Stimulated activated naive CD8-positive, alpha-beta T cell treated with anti-CD3 and anti-CD28 coated beads, Interleukin-15, amount 100 ng/mL, for 72 hours (primary cell): ENCODE measurements around the gene NR2F2.

Experiments
- ATAC-seq: fragments of 150-1000 bp; cut with Tn5 transposase; 2 replicates; pipeline ENCODE4 v1.10.0; 2021; ENCODE audit warnings: mild to moderate bottlenecking, moderate library complexity
- DNase-seq, 2 donors: peaks; one replicate each; pipeline ENCODE4 v3.0.0; 2021 to 2022
- H3K27ac Mint-ChIP-seq, 2 donors: one replicate each; pipeline ENCODE4 v1.8.0; 2022; ENCODE audit warnings: mild to moderate bottlenecking in 2 of 2, mixed read lengths in 2 of 2, moderate library complexity in 2 of 2
- H3K27me3 Mint-ChIP-seq: one replicate; pipeline ENCODE4 v1.8.0; 2022; ENCODE audit warnings: mixed read lengths
- H3K4me1 Mint-ChIP-seq: one replicate; pipeline ENCODE4 v1.8.0; 2022; ENCODE audit warnings: mild to moderate bottlenecking, mixed read lengths
- H3K4me3 Mint-ChIP-seq, 2 donors: one replicate each; pipeline ENCODE4 v1.8.0; 2022; ENCODE audit warnings: mild to moderate bottlenecking in 2 of 2, mixed read lengths in 2 of 2, moderate library complexity in 1 of 2
- H3K9me3 Mint-ChIP-seq, 2 donors: one replicate each; pipeline ENCODE4 v1.8.0; 2022; ENCODE audit warnings: mixed read lengths in 2 of 2

NR2F2 gene

DNA sequence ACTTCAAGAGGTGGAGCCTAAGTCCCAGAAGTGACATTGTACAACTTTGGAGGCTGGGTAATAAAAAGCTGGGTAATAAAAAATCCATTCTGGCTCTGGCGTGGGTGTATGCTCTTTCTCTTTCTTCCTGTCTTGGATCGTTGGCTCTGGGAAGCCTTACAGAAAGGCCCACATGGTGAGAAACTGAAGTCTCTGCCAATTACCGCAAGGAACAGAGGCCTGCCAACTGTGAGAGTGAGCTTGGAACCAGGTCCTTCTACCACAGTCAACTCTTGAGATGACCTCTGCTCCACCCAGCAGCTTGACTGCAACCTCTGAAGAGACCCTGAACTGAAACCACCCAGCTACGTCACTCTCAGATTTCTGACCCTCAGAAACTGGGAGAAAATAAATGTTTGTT, 51.0 kb downstream of the NR2F2 start:
- no peaks in the 10 kb centered on the region for H3K27me3 Mint-ChIP-seq
- no peak overlapping the region for H3K4me3 Mint-ChIP-seq
- ATAC-seq (no peak), DNase-seq (no peak)
- H3K4me1 Mint-ChIP-seq = no peaks in the 10 kb centered on the region
- no peak overlapping the region for H3K27ac Mint-ChIP-seq
- H3K9me3 Mint-ChIP-seq = no peaks in the 10 kb centered on the region

GRCh38 chr15:96385195-96385594, 54.7 kb downstream of the NR2F2 start:
- Mint-ChIP-seq H3K4me3 (no peak overlapping the region), H3K9me3 (no peaks in the 10 kb centered on the region), H3K4me1 (no peaks in the 10 kb centered on the region), H3K27me3 (no peaks in the 10 kb centered on the region), H3K27ac (no peak overlapping the region)
- ATAC-seq (no peak), DNase-seq (no peak)

- Mint-ChIP-seq H3K4me3 (no peak overlapping the region), H3K27ac (no peak overlapping the region), H3K27me3 (peaks cover 12% of the 10 kb centered on the region), H3K4me1 (no peaks in the 10 kb centered on the region), H3K9me3 (peaks cover 0 to 8% of the 10 kb centered on the region in 2 donors)
- no peak for DNase-seq
- no peak for ATAC-seq
These were observed 58.2 kb downstream of the NR2F2 start for GRCh38 chr15:96388673-96389072.
